Tongue (tissue), 2 donors: Measurements from ENCODE around the gene MYO1C. TPM values are rescaled to one million over a fixed set of nuclear protein-coding genes. Genes with fewer than 3 reads are reported as not detected.
"Not testable (repeated sequence)": the region's sequence is repeated elsewhere in the genome, so short reads cannot be mapped to it uniquely, and the experiment has no call there.

Experiments
- DNase-seq: peaks from one replicate; pipeline ENCODE4 v3.0.0-alpha.2; 2015
- total RNA-seq: library from RNA; depleted of rRNA; stranded (reverse); fragments of >200 nt; gene quantifications from one replicate; pipeline ENCODE4 v1.2.3, GENCODE V29; 2014

The MYO1C gene, protein sequence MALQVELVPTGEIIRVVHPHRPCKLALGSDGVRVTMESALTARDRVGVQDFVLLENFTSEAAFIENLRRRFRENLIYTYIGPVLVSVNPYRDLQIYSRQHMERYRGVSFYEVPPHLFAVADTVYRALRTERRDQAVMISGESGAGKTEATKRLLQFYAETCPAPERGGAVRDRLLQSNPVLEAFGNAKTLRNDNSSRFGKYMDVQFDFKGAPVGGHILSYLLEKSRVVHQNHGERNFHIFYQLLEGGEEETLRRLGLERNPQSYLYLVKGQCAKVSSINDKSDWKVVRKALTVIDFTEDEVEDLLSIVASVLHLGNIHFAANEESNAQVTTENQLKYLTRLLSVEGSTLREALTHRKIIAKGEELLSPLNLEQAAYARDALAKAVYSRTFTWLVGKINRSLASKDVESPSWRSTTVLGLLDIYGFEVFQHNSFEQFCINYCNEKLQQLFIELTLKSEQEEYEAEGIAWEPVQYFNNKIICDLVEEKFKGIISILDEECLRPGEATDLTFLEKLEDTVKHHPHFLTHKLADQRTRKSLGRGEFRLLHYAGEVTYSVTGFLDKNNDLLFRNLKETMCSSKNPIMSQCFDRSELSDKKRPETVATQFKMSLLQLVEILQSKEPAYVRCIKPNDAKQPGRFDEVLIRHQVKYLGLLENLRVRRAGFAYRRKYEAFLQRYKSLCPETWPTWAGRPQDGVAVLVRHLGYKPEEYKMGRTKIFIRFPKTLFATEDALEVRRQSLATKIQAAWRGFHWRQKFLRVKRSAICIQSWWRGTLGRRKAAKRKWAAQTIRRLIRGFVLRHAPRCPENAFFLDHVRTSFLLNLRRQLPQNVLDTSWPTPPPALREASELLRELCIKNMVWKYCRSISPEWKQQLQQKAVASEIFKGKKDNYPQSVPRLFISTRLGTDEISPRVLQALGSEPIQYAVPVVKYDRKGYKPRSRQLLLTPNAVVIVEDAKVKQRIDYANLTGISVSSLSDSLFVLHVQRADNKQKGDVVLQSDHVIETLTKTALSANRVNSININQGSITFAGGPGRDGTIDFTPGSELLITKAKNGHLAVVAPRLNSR
- 120 TPM for total RNA-seq

DNA sequence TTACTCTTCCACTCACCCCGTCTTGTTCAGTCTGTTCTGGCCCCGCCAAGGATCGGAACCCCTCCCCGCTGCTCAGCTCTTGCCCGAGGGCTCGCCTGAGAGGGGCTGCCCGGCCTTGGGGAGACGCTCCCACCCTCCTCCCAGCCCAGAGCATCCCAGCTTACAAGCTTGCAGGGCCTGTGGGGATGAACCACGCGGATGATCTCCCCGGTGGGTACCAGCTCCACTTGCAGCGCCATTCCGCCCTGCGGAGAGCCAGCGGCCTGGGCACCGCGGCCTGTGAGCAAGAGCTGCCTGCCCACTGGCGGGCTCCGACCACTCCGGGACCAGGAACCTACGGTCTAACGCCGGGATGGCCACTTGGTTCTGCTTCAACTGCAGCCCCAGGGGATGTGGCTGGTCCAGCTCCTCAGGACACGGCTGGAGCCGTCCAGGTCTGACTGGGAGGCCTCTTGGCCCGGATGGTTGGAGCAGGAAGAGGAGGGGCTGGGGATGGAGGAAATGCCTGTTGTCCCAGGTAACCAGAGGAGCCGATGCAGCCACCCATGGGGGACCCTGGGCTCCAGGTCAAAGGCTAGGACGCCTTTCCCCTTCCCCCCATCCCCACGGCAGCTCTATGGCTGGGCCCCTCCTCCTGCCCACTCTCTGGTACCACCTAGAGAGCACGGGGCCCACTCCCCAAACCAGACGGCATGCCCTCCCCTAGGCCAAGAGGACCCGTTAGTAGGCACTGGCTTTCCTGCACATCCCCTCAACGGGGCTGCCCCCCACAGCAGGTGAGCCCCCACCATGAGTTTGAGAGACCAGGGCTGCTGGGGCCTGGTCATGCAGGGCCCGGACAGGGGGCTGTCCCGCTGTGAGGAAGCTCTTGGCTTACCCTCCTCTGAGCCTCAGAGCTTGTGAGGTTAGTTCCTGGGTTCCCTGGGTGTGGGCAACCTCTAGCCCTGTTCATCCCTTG lies at the start of gene MYO1C:
MYO1C (minus strand) TSS at position 438 of the 958 bp plus-strand sequence; CDS start at position 239, 199 bp downstream.
- DNase-seq, result no peak

DNA sequence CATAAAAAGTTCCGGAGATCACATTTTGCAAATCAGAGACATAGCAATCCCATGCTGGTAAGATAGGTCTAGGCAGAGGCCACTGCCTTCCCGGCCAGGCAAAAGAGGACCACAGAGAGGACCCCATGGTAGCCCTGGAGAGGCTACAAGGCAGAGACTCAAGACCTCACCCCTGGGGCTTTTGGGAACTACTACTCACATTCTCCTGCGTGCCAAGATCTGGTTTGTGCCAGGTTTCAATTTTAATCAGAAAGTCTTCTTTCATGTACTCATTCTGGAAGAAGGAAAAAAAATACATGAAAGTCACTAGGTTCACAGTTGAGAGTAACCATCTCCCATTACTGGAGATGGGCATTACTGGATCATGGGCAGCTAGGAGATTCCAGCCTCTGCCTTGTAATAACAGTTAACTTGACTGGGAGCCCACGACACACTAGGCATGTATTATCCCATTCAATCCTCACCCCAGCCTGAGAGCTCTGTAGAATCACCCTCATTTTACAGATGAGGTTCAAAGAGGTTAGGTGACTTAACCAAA lies 49.0 kb upstream of the MYO1C start:
- DNase-seq, result no peak

GRCh38 chr17:1539811-1540210 lies 47.3 kb upstream of the MYO1C start:
- DNase-seq, result no peak

- DNase-seq, result no peak
Observed at GRCh38 chr17:1535737-1536136, 43.3 kb upstream of the MYO1C start.

GRCh38 chr17:1533661-1534325 lies 41.3 kb upstream of the MYO1C start:
- peak; percentile 88 for DNase-seq

DNA sequence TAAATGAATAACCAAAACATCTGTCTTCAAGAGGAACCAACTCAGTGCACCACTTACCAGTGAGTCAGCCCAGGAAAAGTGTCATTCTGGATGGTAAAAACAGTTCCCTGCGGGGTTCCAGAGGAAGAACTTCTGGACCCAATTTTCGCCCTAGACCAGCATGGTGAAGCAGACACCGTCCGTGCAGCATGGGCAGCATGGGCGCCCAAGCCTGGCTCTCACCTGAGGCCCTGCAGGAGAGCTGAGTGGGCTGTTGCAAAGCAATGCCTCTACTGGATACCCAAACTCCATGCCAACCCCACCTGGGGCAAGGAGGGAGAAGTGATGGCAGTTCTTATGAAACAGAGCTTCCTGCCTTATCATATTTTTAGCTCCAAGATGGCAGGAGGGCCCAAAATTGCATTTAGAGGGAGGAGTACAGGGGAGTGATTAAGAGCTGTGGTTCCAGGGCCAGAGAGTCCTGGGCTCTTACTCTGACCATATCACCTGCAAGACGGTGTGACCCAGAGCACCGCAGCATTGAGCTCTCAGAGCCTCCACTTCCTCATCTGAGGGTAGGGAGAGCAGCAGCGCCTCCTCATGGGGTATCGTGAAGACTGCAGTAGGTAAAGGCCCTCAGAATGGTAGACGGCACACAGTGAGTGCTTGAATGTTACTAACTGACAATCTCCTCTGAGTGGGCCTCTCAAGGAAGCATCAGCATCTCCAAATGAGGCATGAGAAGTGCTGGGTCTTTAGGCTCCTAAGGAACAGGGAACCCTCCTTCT lies 40.5 kb upstream of the MYO1C start:
- DNase-seq, result peak; percentile 64

GRCh38 chr17:1529863-1530262 lies 37.4 kb upstream of the MYO1C start:
- DNase-seq, result no peak

GRCh38 chr17:1526876-1527275 lies 34.4 kb upstream of the MYO1C start:
- not testable (repeated sequence) for DNase-seq

GRCh38 chr17:1522626-1523025 lies 30.1 kb upstream of the MYO1C start:
- no peak for DNase-seq

GRCh38 chr17:1521086-1521640 lies 28.7 kb upstream of the MYO1C start:
- peak; percentile 92 for DNase-seq

DNA sequence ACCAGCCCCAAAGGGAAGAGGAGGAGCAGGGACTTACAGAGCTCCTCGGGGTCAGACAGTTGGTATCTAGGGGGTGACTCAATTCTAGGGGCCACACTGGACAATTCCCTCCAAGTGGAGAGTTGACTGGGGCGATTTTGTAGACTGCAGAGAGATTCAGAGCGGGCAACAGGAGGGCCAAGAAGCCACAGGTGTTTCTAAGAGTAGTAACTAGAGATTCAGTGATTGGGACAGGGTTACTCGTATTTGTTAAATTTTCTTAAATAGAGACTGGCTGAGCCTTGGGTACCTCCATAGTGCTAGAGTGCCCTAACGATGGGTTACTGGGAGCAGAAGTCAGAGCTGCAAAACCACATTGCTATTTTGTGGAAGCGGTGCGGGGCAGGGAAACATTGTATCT lies 27.2 kb upstream of the MYO1C start:
- DNase-seq, result no peak

DNA sequence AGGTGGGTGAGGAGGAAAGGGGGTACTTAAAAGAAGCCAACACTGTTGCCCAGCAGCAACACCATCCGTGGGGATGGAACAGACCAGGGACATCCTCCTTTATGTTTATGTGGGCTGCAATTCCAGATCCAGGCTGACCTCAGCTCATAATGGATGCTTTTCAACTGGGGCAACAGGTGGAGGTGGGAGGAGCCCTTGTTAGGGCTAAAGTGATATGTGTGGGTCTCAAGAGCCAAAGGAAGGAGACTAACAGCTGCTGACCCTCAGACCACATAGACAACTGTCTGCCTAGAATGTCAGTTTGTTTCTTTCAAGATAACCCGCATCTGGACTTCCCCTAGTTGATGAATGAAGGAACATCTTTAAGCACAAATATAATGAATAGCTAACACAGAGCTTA lies 25.9 kb upstream of the MYO1C start:
- no peak for DNase-seq

- peak; percentile 99 for DNase-seq
Observed at GRCh38 chr17:1516388-1517161, 24.1 kb upstream of the MYO1C start, which contains the start of gene INPP5K. INPP5K (minus strand) TSS chr17:1516612; CDS start chr17:1516499, 113 bp downstream.

- peak; percentile 90 for DNase-seq
Observed at GRCh38 chr17:1515640-1516387, 23.3 kb upstream of the MYO1C start.

DNA sequence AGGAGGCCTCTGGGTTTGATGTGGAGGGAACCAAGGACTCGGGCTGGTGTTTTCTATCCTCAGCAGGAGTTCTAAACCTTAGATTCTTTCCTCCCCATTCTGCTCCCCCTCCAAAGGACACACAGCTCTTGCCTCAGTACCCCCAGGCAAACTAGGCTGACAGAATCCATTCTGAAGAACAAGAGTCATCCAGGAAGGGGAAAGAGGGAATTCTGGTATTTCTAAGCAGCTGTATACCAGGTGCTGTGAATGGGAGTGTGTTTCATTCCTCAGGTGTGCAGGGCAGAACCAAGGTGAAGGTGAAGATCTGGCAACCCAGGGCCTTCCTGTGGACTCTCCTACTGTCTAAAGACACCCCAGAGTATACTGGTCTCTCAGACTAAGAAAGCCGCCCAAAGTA lies 19.9 kb upstream of the MYO1C start:
- no peak for DNase-seq

GRCh38 chr17:1511756-1512321 lies 19.4 kb upstream of the MYO1C start:
- DNase-seq, result peak; percentile 81

GRCh38 chr17:1511290-1511689 lies 18.8 kb upstream of the MYO1C start:
- DNase-seq, result peak; percentile 44
